ENCODE results near the gene OR51F2.
"Not testable (repeated sequence)": the region's sequence is repeated elsewhere in the genome, so short reads cannot be mapped to it uniquely, and the experiment has no call there.

OR51F2 gene

GRCh38 chr11:4821021-4821420 is at the start of gene OR51F2:
Gene OR51F2, plus strand, starts transcription at chr11:4821321. Its CDS starts 101 bp downstream, at chr11:4821422.
- DNase-seq (ENCODE audit: low spot score): no peak

GRCh38 chr11:4782454-4782853 is 38.7 kb upstream of the OR51F2 start:
- no peak for DNase-seq (ENCODE audit: low spot score)

GRCh38 chr11:4797206-4797605 is 23.9 kb upstream of the OR51F2 start:
- DNase-seq (ENCODE audit: low spot score): no peak

- DNase-seq (ENCODE audit: low spot score): no peak
Observed at GRCh38 chr11:4798427-4799183, 22.5 kb upstream of the OR51F2 start.

- not testable (repeated sequence) for DNase-seq (ENCODE audit: low spot score)
Observed at GRCh38 chr11:4801316-4801715, 19.8 kb upstream of the OR51F2 start.

GRCh38 chr11:4804280-4804679 is 16.8 kb upstream of the OR51F2 start, which contains the start of gene OR52R1:
Gene OR52R1, minus strand, starts transcription at chr11:4804380. Its CDS starts 0 bp downstream, at chr11:4804380.
- no peak for DNase-seq (ENCODE audit: low spot score)

GRCh38 chr11:4808476-4808875 is 12.6 kb upstream of the OR51F2 start:
- DNase-seq (ENCODE audit: low spot score): no peak

GRCh38 chr11:4809246-4809645 is 11.9 kb upstream of the OR51F2 start:
- DNase-seq (ENCODE audit: low spot score): no peak

GRCh38 chr11:4825132-4825531 is 4.0 kb downstream of the OR51F2 start:
- no peak for DNase-seq (ENCODE audit: low spot score)

- no peak for DNase-seq (ENCODE audit: low spot score)
Observed at GRCh38 chr11:4826425-4826824, 5.3 kb downstream of the OR51F2 start.

- no peak for DNase-seq (ENCODE audit: low spot score)
Observed at GRCh38 chr11:4830346-4830745, 9.2 kb downstream of the OR51F2 start.

- DNase-seq (ENCODE audit: low spot score): no peak
Observed at GRCh38 chr11:4830909-4831308, 9.8 kb downstream of the OR51F2 start.

- no peak for DNase-seq (ENCODE audit: low spot score)
Observed at GRCh38 chr11:4839851-4840549, 18.9 kb downstream of the OR51F2 start.

GRCh38 chr11:4848908-4849532 is 27.9 kb downstream of the OR51F2 start, which contains the start of gene OR51S1:
Gene OR51S1, minus strand, starts transcription at chr11:4849208. Its CDS starts 0 bp downstream, at chr11:4849208.
- no peak for DNase-seq (ENCODE audit: low spot score)

- DNase-seq (ENCODE audit: low spot score): no peak
Observed at GRCh38 chr11:4851033-4851432, 29.9 kb downstream of the OR51F2 start.

GRCh38 chr11:4854286-4854685 is 33.2 kb downstream of the OR51F2 start:
- not testable (repeated sequence) for DNase-seq (ENCODE audit: low spot score)

- DNase-seq (ENCODE audit: low spot score): no peak
Observed at GRCh38 chr11:4862447-4863236, 41.5 kb downstream of the OR51F2 start.

GRCh38 chr11:4863876-4864275 is 42.8 kb downstream of the OR51F2 start:
- DNase-seq (ENCODE audit: low spot score): no peak

- DNase-seq (ENCODE audit: low spot score): no peak
Observed at GRCh38 chr11:4865855-4866254, 44.7 kb downstream of the OR51F2 start.
